Gastroesophageal sphincter (tissue), 4 donors: ENCODE data around the gene CACUL1. TPM values are rescaled to one million over a fixed set of nuclear protein-coding genes. Genes with fewer than 3 reads are reported as not detected.
"Not testable (repeated sequence)": the region's sequence is repeated elsewhere in the genome, so short reads cannot be mapped to it uniquely, and the experiment has no call there.

Source experiments
- ATAC-seq: fragments of 150-250 bp; one replicate; pipeline ENCODE4 v1.9.1; 2016; ENCODE audit warnings: mild to moderate bottlenecking, moderate library complexity
- H3K27ac ChIP-seq, 4 donors: fragments of 200-600 bp; sonication (generic) in 3 of 4; 1 replicate in 3 of 4; 2 replicates in 1 of 4; pipeline ENCODE4 v1.5.1; 2016 to 2019
- H3K27me3 ChIP-seq: fragments of 200-600 bp; sonication (generic); one replicate; pipeline ENCODE4 v1.5.1; 2019
- H3K36me3 ChIP-seq, 2 donors: fragments of 200-600 bp; sonication (generic); one replicate each; pipeline ENCODE4 v1.5.1; 2019; ENCODE audit warnings: control low read depth in 1 of 2
- H3K4me1 ChIP-seq, 3 donors: fragments of 200-600 bp; sonication (generic); 1 replicate in 2 of 3; 2 replicates in 1 of 3; pipeline ENCODE4 v1.5.1; 2016 to 2019; ENCODE audit warnings: control low read depth in 2 of 3
- H3K4me3 ChIP-seq, 2 donors: fragments of 200-600 bp; sonication (generic); one replicate each; pipeline ENCODE4 v1.5.1; 2019; ENCODE audit warnings: mild to moderate bottlenecking in 1 of 2, moderate library complexity in 1 of 2
- H3K9me3 ChIP-seq, 3 donors: fragments of 200-600 bp; sonication (generic); one replicate each; pipeline ENCODE4 v1.5.1; 2017 to 2019; ENCODE audit warnings: control low read depth in 2 of 3
- EP300 ChIP-seq: sonication (generic); formaldehyde crosslinking; IDR thresholded peaks from one replicate; pipeline ENCODE4 v1.6.1; 2017; ENCODE audit warnings: antibody characterized with exemption, mild to moderate bottlenecking
- POLR2A ChIP-seq, 2 donors: fragments of 450-650 bp; IDR thresholded peaks; one replicate each; pipeline ENCODE4 v1.6.1; 2017; ENCODE audit warnings: antibody characterized with exemption in 2 of 2, mild to moderate bottlenecking in 2 of 2, moderate library complexity in 1 of 2
- POLR2AphosphoS5 ChIP-seq: sonication (generic); formaldehyde crosslinking; IDR thresholded peaks from one replicate; pipeline ENCODE4 v1.6.1; 2017; ENCODE audit warnings: antibody characterized with exemption
- WGBS, 2 donors: methylation state at CpG; one replicate each; pipeline ENCODE4 v1.1.5; 2018; ENCODE audit warnings: low coverage in 1 of 2; 5-methylcytosine and 5-hydroxymethylcytosine counted together
- total RNA-seq, 4 donors: library from RNA; depleted of rRNA; stranded (reverse); fragments of >200 nt; gene quantifications; one replicate each; pipeline ENCODE4 v1.1.0, GENCODE V29; 2016
- TF ChIP-seq, protein P1 (sequence below), 4 experiments: fragments of 200-600 bp in 2 of 4; fragments of 450-650 bp in 2 of 4; sonication (generic) in 1 of 4; IDR thresholded peaks; one replicate each; pipeline ENCODE4 v1.5.1; 2017 to 2019; ENCODE audit warnings: antibody characterized with exemption in 4 of 4, mild to moderate bottlenecking in 2 of 4, moderate library complexity in 2 of 4

CACUL1 gene
- total RNA-seq, 4 donors from 2014 or later = 35.7 to 67.2 (median 45.6) TPM

- Histone ChIP-seq H3K4me1 (no peaks in the 10 kb centered on the region), H3K36me3 (no peaks in the 10 kb centered on the region), H3K4me3 (no peak overlapping the region), H3K9me3 (no peaks in the 10 kb centered on the region), H3K27ac (no peak overlapping the region), H3K27me3 (no peaks in the 10 kb centered on the region)
- WGBS, 2 donors = 79 to 81% methylated on average over 6 to 7 of the region's 7 CpGs
- ATAC-seq = no peak
- TF ChIP-seq POLR2A (IDR thresholded peaks at IDR 0.05) (no peak), EP300 (no peak), POLR2AphosphoS5 (no peak)
- TF ChIP-seq, protein P1, sequence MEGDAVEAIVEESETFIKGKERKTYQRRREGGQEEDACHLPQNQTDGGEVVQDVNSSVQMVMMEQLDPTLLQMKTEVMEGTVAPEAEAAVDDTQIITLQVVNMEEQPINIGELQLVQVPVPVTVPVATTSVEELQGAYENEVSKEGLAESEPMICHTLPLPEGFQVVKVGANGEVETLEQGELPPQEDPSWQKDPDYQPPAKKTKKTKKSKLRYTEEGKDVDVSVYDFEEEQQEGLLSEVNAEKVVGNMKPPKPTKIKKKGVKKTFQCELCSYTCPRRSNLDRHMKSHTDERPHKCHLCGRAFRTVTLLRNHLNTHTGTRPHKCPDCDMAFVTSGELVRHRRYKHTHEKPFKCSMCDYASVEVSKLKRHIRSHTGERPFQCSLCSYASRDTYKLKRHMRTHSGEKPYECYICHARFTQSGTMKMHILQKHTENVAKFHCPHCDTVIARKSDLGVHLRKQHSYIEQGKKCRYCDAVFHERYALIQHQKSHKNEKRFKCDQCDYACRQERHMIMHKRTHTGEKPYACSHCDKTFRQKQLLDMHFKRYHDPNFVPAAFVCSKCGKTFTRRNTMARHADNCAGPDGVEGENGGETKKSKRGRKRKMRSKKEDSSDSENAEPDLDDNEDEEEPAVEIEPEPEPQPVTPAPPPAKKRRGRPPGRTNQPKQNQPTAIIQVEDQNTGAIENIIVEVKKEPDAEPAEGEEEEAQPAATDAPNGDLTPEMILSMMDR (IDR thresholded peaks at IDR 0.05) = no peak
Measured at GRCh38 chr10:118790058-118790457, 35.3 kb upstream of the CACUL1 start.

DNA sequence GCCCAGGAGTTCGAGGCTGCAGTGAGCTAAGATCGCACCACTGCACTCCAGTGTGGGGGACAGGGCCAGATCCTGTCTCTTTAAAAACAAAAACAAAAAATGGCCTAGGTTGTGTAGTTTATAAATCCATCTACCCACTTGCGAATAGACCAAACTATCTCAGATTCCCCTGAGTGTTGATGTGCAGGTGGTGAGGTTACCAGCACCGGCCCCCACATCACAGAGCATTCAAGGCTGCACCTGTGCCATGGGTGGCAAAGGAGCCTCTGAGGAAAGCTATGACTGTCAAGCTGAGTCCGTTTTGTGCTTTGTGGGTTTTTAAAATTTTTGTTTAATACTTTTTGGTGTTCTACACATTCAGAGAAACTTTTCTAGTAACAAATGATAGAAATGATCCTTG, 30.8 kb upstream of the CACUL1 start:
- H3K27me3 ChIP-seq = no peaks in the 10 kb centered on the region
- no peak for ATAC-seq
- no peak overlapping the region for H3K27ac ChIP-seq
- H3K9me3 ChIP-seq = no peaks in the 10 kb centered on the region
- no peak overlapping the region for H3K4me3 ChIP-seq
- H3K4me1 ChIP-seq = no peaks in the 10 kb centered on the region
- TF ChIP-seq EP300 = no peak
- no peak for TF ChIP-seq POLR2A (IDR thresholded peaks at IDR 0.05)
- no peak for TF ChIP-seq POLR2AphosphoS5
- TF ChIP-seq, protein P1 (IDR thresholded peaks at IDR 0.05) = no peak
- H3K36me3 ChIP-seq = no peaks in the 10 kb centered on the region
- WGBS, 2 donors = 73 to 83% methylated on average over 3 to 5 of the region's 5 CpGs

DNA sequence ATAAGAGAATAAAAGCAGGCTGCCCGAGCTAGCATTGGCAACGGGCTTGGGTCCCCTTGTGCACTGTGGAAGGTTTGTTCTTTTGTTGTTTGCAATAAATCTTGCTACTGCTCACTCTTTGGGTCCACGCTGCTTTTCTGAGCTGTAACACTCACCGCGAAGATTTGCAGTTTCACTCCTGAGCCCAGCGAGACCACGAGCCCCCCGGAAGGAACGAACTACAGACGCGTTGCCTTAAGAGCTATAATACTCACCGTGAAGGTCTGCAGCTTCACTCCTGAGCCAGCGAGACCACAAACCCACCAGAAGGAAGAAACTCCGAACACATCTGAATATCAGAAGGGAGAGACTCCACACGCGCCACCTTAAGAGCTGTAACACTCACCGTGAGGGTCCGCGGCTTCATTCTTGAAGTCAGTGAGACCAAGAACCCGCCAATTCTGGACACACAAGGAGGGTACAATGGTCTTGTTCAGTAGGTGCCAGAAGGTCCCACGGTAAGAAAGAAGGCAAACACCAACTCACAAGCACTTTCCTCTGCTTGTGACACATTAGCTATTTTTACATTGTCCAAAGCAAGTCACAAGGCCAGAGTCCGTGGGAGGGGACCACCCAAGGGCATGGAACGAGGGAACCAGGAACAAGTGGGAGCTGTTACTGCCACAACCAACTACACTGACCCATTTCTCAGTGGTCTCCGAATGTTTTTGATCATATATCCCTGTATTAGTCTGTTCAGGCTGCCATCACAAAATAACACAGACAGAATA, 29.2 kb upstream of the CACUL1 start:
- TF ChIP-seq POLR2A (IDR thresholded peaks at IDR 0.05) (no peak), EP300 (no peak), POLR2AphosphoS5 (no peak)
- TF ChIP-seq, protein P1 (IDR thresholded peaks at IDR 0.05) = no peak
- no peaks in the 10 kb centered on the region for H3K27me3 ChIP-seq
- no peak for ATAC-seq
- H3K27ac ChIP-seq = no peak overlapping the region
- 80 to 85% methylated on average over 7 to 10 of the region's 24 CpGs for WGBS, 2 donors
- no peaks in the 10 kb centered on the region for H3K9me3 ChIP-seq
- H3K4me3 ChIP-seq = no peak overlapping the region
- H3K4me1 ChIP-seq = no peaks in the 10 kb centered on the region
- no peaks in the 10 kb centered on the region for H3K36me3 ChIP-seq

- not testable (repeated sequence) for H3K27me3 ChIP-seq, H3K4me3 ChIP-seq, H3K9me3 ChIP-seq, H3K36me3 ChIP-seq, ATAC-seq, H3K27ac ChIP-seq, H3K4me1 ChIP-seq
- 100% methylated on average over 1 of the region's 31 CpGs; no CpG with 5 or more reads in 1 of the 2 donors for WGBS, 2 donors
Measured at GRCh38 chr10:118782916-118783465, 28.2 kb upstream of the CACUL1 start.

DNA sequence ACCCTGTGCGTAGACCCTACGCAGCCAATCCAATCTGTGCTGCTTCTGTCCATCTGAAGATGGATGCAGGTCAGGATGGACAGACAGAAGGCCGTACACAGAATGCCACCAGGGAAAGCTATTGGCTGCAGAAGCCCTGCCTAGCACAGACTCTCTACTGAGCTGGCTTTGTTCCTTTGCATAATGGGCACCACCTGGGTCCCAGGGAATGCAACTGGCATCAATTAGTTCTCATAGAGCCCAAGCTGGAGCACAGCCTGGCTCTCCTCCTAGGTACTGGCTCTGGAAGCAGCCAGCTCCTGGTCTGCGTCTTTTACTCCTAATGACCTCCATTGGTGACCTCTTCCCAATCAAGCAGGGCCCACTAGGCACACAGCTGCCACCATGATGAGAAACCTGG, 26.8 kb upstream of the CACUL1 start:
- no peaks in the 10 kb centered on the region for H3K27me3 ChIP-seq
- no peaks in the 10 kb centered on the region for H3K4me1 ChIP-seq
- no peak overlapping the region for H3K4me3 ChIP-seq
- TF ChIP-seq POLR2A (IDR thresholded peaks at IDR 0.05) = no peak
- TF ChIP-seq, protein P1 (IDR thresholded peaks at IDR 0.05) = no peak
- TF ChIP-seq EP300 = no peak
- no peak for TF ChIP-seq POLR2AphosphoS5
- H3K27ac ChIP-seq = no peak overlapping the region
- no peaks in the 10 kb centered on the region for H3K9me3 ChIP-seq
- no peak for ATAC-seq
- H3K36me3 ChIP-seq = no peaks in the 10 kb centered on the region
- WGBS, 2 donors = 60% methylated on average over 1 of the region's 4 CpGs; no CpG with 5 or more reads in 1 of the 2 donors
